Measurements from ENCODE around the gene OPRM1.

DNA sequence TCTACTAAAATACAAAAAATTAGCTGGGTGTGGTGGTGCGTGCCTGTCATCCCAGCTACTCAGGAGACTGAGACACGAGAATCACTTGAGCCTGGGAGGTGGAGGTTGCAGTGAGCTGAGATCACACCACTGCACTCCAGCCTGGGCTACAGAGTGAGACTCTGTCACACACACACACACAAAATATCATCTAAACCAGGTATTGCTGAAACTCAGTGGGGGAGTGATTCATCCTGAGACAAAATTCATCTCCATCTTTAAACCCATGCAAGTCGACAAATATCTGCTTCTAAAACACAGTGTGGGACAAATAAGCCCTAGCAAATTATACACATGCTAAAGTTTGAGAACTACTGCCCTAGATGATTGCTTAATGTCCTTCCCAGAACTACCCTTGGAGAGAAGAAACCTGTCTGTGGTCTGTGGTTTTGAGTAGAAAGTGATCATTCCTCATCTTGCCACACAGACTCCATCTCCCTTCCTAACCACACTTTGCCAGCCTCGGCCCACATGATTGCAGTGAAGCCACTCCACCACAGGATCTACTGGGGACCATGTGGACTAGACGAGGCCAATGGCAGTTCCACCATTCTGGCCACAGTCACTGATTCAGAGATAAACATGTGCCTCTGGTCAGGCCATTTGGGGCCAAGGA is 130.3 kb downstream of the OPRM1 start:
- TF ChIP-seq, protein P1, sequence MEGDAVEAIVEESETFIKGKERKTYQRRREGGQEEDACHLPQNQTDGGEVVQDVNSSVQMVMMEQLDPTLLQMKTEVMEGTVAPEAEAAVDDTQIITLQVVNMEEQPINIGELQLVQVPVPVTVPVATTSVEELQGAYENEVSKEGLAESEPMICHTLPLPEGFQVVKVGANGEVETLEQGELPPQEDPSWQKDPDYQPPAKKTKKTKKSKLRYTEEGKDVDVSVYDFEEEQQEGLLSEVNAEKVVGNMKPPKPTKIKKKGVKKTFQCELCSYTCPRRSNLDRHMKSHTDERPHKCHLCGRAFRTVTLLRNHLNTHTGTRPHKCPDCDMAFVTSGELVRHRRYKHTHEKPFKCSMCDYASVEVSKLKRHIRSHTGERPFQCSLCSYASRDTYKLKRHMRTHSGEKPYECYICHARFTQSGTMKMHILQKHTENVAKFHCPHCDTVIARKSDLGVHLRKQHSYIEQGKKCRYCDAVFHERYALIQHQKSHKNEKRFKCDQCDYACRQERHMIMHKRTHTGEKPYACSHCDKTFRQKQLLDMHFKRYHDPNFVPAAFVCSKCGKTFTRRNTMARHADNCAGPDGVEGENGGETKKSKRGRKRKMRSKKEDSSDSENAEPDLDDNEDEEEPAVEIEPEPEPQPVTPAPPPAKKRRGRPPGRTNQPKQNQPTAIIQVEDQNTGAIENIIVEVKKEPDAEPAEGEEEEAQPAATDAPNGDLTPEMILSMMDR (conservative IDR thresholded peaks at IDR 0.05), result no peak
- no peak for TF ChIP-seq ZFX (IDR thresholded peaks at IDR 0.05)
